GM12874 (cell line): ENCODE results near the gene INSL3.
A peak's percentile ranks its signal among the peaks of the same experiment; 100 is the strongest.

Experiments used
- TF ChIP-seq, protein P1 (sequence below): IDR thresholded peaks from 2 replicates; pipeline ENCODE4 v1.5.1; 2011; ENCODE audit warnings: low read depth, mild to moderate bottlenecking, control low read depth, low read length, moderate library complexity; ENCODE audit not compliant: insufficient read depth

Gene INSL3

DNA sequence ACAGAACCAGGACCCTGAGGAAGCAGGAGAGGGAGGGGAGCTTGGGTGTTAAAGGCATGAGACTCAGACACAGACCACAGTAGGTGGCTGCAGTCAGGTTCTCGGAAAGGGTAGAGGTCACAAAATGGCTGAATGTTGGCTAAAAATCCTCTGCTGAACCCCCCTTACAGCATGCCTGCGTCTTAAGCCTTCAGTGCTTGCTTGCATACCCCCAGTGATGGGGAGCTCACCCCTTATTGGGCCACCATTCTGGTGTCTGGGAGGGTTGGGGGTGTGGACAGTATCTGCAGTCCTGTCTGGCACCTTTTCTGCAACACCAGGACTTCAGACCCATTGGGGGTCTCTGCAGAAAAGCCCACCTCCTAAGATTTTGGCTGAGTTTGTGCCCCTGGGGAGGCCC, 40.5 kb downstream of the INSL3 start:
- TF ChIP-seq, protein P1, sequence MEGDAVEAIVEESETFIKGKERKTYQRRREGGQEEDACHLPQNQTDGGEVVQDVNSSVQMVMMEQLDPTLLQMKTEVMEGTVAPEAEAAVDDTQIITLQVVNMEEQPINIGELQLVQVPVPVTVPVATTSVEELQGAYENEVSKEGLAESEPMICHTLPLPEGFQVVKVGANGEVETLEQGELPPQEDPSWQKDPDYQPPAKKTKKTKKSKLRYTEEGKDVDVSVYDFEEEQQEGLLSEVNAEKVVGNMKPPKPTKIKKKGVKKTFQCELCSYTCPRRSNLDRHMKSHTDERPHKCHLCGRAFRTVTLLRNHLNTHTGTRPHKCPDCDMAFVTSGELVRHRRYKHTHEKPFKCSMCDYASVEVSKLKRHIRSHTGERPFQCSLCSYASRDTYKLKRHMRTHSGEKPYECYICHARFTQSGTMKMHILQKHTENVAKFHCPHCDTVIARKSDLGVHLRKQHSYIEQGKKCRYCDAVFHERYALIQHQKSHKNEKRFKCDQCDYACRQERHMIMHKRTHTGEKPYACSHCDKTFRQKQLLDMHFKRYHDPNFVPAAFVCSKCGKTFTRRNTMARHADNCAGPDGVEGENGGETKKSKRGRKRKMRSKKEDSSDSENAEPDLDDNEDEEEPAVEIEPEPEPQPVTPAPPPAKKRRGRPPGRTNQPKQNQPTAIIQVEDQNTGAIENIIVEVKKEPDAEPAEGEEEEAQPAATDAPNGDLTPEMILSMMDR = no peak

DNA sequence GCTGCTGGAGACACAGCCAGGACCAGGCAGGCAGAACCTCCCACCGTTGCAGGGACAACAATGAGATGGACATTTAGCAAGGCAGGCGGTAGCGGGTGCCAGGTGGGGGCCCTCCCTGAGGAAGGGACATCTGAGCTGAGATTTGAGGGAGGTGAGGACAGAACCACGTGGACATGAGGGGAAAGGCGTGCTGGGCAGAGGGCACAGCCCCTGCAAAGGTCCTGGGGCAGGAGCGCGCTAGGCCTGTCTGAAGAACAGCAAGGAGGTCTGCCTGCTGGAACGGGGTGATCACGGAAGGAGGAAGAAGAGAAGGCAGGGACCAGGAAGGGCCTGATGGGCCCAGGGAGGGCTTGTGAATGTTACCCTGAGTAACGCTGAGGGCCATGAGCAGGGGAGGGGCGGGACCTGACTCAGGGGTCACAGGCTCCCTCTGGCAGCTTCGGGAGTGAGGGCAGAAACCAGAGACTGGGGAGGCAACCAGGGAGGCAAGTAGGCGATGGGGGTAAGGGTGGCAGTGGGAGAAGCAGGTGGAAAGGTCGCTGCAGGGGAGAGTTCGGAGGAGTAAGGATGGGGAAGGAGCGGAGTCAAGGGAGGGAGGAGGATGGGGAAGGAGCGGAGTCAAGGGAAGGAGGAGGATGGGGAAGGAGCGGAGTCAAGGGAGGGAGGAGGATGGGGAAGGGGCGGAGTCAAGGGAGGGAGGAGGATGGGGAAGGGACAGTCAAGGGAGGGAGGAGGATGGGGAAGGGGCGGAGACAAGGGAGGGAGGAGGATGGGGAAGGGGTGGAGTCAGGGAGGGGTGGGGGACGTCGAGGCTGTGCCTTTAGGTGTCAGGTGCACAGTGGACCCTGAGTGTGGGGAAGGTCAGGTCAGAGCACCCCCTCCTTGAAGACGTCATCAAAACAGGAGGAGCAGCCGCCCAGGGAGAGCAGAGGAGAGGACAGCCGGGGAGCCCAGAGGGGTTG, 42.1 kb downstream of the INSL3 start:
- TF ChIP-seq, protein P1 = no peak

DNA sequence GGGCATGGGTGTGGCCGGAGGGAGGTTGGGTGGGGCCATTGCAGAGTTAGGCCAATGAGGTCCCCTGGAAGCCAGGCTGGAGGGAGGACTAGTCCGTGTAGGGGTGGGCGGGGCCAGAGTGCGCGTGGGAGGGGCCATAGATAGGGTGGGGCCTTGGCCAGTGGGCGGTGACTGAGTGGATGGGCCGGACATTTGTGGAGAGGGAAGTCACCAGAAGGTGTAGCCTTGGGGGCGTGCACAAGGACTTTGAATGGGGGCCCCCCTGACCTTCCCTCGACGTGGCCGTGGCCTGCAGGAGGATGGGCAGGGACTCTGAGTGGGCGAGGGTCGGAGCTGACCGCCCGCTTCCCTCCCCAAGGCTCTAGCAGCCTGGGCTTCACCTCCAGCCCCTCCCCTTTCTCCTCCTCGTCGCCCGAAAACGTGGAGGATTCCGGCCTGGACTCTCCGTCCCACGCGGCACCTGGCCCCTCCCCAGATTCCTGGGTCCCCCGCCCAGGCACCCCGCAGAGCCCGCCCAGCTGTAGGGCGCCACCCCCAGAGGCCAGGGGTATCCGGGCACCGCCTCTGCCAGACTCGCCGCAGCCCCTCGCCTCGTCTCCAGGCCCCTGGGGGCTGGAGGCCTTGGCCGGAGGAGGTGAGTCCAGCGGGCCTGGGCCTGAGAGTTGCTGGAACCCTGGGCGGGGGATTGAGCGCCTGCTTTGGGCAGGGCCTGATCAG, 42.9 kb downstream of the INSL3 start:
- TF ChIP-seq, protein P1 = no peak

DNA sequence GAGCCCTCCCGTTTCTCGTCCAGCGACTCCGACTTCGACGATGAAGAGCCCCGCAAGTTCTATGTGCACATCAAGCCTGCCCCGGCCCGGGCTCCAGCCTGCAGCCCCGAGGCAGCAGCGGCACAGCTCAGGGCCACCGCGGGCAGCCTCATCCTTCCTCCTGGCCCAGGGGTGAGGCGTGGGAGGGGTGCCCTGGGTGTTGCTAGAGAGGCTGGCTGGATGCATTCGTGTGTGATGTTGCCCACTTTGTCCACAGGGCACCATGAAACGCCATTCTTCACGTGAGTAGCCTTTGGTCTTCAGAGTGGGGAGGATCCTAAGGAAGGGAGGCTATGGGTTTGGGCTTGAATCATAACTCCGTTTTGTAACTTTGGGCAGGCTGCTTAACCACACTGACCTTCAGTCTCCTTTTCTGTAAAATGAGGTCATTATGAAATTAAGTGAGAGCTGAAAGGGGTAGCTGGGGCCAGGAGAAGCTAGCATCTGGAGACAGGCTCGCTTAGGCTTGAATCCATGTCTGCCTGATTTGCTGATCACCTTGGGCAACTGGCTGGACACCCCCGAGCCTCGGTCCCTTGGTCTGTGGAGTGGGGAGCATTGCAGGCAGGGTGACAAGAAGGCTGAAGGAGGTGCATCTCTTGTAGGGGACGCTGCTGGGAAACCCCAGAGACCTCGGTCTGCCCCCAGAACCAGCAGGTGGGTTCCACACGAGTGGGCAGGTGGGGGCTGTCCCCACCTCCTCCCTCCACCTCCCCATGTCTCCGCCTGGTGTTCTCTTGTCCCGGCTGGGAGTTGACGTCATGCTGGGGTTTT, 45.1 kb downstream of the INSL3 start:
- TF ChIP-seq, protein P1 = no peak

DNA sequence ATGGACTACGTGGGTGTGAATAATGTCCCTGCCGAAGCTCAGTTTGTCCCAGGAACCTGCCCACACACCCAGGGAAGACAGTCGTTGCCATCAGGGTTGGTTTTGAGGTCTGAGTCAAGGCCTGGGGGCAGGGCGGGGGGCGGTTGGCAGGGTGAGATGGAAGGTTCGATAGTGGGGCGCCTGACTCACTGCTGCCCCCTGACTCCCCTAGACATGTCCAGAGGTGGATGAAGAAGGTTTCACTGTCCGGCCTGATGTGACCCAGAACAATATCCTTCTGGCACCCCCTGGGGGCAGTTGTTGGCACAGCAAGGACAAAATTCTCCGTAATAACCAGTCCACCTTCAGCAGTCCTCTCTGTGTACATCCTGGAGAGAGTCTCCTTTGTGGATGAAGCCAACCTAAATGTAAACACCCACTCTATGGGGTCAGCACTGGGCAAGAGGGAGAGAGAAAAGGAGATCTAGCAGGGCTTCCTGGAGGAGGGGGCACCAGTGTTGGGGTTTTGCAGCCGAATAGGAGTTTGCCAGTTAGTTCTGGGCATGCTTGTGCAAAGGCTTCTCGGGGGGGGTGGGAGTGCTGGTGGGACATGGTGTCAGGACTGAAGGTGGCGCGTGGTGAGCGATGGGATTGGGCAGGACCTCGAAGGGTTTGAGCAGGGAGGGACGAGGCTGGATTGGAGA, 45.9 kb downstream of the INSL3 start:
- TF ChIP-seq, protein P1 = peak; percentile 60

DNA sequence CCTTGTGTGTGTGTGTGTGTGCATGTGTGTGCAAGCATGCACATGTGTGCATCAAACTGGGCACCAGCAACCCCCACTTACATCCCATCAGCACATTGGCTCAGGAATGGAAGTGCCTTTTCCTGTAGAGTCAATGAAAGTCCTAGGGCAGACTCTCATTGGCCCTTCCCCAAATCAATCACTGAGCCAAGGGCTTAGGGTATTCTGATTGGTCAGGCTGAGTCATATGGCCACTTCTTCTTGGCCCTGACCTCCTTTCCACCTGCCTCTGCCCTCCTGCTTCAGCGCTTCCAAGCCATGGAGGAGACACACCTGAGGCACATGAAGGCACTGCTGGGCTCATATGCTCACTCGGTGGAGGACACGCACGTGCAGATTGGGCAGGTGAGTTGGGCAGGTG, 49.1 kb downstream of the INSL3 start:
- TF ChIP-seq, protein P1 = no peak
